Neural cell (in vitro differentiated cells): ENCODE data around the gene FZR1. TPM values are rescaled to one million over a fixed set of nuclear protein-coding genes. Genes with fewer than 3 reads are reported as not detected.

Source experiments
- H2AFZ ChIP-seq: fragments of 200-600, 300-800 bp; sonication (generic), shearing (Covaris generic); 2 replicates; pipeline ENCODE4 v1.6.0; 2014; ENCODE audit warnings: low read depth, mild to moderate bottlenecking, antibody characterized with exemption, low read length, moderate library complexity
- H3F3A ChIP-seq: fragments of 200-600 bp; shearing (Covaris generic); 2 replicates; pipeline ENCODE4 v1.6.1; 2016; ENCODE audit warnings: mild to moderate bottlenecking, moderate library complexity, mixed read lengths, antibody characterized with exemption, low read length; ENCODE audit not compliant: insufficient read depth, poor library complexity, severe bottlenecking
- H3K27ac ChIP-seq: fragments of 200-600, 300-800 bp; sonication (generic), shearing (Covaris generic); 2 replicates; pipeline ENCODE4 v1.5.1; 2014; ENCODE audit warnings: mild to moderate bottlenecking, low read length, moderate library complexity
- H3K27me3 ChIP-seq: fragments of 300-800, 200-600 bp; sonication (generic), shearing (Covaris generic); 2 replicates; pipeline ENCODE4 v1.6.0; 2014; ENCODE audit warnings: mild to moderate bottlenecking, low read depth, low read length, moderate library complexity; ENCODE audit not compliant: insufficient read depth
- H3K36me3 ChIP-seq: fragments of 300-800, 200-600 bp; sonication (generic), shearing (Covaris generic); 2 replicates; pipeline ENCODE4 v1.5.1; 2014; ENCODE audit warnings: mild to moderate bottlenecking, antibody characterized with exemption, low read length, moderate library complexity; ENCODE audit not compliant: insufficient read depth
- H3K4me2 ChIP-seq: fragments of 300-800, 200-600 bp; sonication (generic), shearing (Covaris generic); 2 replicates; pipeline ENCODE4 v1.6.0; 2014; ENCODE audit warnings: mild to moderate bottlenecking, low read length
- H3K4me3 ChIP-seq: fragments of 300-800, 200-600 bp; sonication (generic), shearing (Covaris generic); 2 replicates; pipeline ENCODE4 v1.5.1; 2014; ENCODE audit warnings: mild to moderate bottlenecking, low read length, moderate library complexity
- H3K79me2 ChIP-seq: fragments of 200-600 bp; shearing (Covaris generic); replicated peaks from 2 replicates; pipeline ENCODE4 v1.6.0; 2014; ENCODE audit warnings: mild to moderate bottlenecking, low read length, moderate library complexity; ENCODE audit not compliant: insufficient read depth
- H3K9ac ChIP-seq: fragments of 300-800, 200-600 bp; sonication (generic), shearing (Covaris generic); 2 replicates; pipeline ENCODE4 v1.6.1; 2016; ENCODE audit warnings: mild to moderate bottlenecking, low read length, mixed read lengths
- H3K9me2 ChIP-seq: fragments of 200-600 bp; shearing (Covaris generic); 2 replicates; pipeline ENCODE4 v1.6.1; 2016; ENCODE audit warnings: mild to moderate bottlenecking, low read length, mixed read lengths; ENCODE audit not compliant: insufficient read depth
- H3K9me3 ChIP-seq: fragments of 200-600, 300-800 bp; sonication (generic), shearing (Covaris generic); 2 replicates; pipeline ENCODE4 v1.6.1; 2016; ENCODE audit warnings: mild to moderate bottlenecking, mixed run types, low read length, moderate library complexity, mixed read lengths
- H4K20me1 ChIP-seq: fragments of 200-600 bp; shearing (Covaris generic); 2 replicates; pipeline ENCODE4 v1.6.1; 2016; ENCODE audit warnings: mild to moderate bottlenecking, mixed run types; ENCODE audit not compliant: insufficient read depth
- CTCF ChIP-seq: fragments of 450-650 bp; IDR thresholded peaks from 2 replicates; pipeline ENCODE4 v1.5.1; 2014; ENCODE audit warnings: antibody characterized with exemption, mild to moderate bottlenecking, moderate library complexity; ENCODE audit not compliant: poor library complexity, severe bottlenecking
- EP300 ChIP-seq: fragments of 450-650 bp; conservative IDR thresholded peaks from 2 replicates; pipeline ENCODE4 v1.6.1; 2014; ENCODE audit warnings: antibody characterized with exemption, mild to moderate bottlenecking, moderate library complexity; ENCODE audit not compliant: poor library complexity, severe bottlenecking
- EZH2 ChIP-seq: fragments of 200-600, 300-800 bp; shearing (Covaris generic), sonication (generic); IDR thresholded peaks from 2 replicates; pipeline ENCODE4 v1.6.1; 2014; ENCODE audit warnings: antibody characterized with exemption, low read length, borderline replicate concordance, mild to moderate bottlenecking; ENCODE audit not compliant: insufficient read depth, poor library complexity, severe bottlenecking
- MXI1 ChIP-seq: fragments of 450-650 bp; conservative IDR thresholded peaks from 2 replicates; pipeline ENCODE4 v1.6.1; 2014; ENCODE audit warnings: antibody characterized with exemption, mild to moderate bottlenecking; ENCODE audit not compliant: poor library complexity, severe bottlenecking
- POLR2AphosphoS5 ChIP-seq: IDR thresholded peaks from 2 replicates; pipeline ENCODE4 v1.6.1; 2012
- RAD21 ChIP-seq: fragments of 450-650 bp; conservative IDR thresholded peaks from 2 replicates; pipeline ENCODE4 v1.6.1; 2014; ENCODE audit warnings: antibody characterized with exemption, mild to moderate bottlenecking, moderate library complexity
- REST ChIP-seq: IDR thresholded peaks from 2 replicates; pipeline ENCODE4 v1.6.1; 2012; ENCODE audit warnings: borderline replicate concordance
- SMC3 ChIP-seq: fragments of 450-650 bp; conservative IDR thresholded peaks from 2 replicates; pipeline ENCODE4 v1.6.1; 2014; ENCODE audit warnings: antibody characterized with exemption, mild to moderate bottlenecking, moderate library complexity; ENCODE audit not compliant: poor library complexity
- TAF1 ChIP-seq: IDR thresholded peaks from 2 replicates; pipeline ENCODE4 v1.6.1; 2012; ENCODE audit warnings: low read depth
- polyA plus RNA-seq: library from polyadenylated mRNA; depleted of rRNA; stranded (reverse); fragments of >200 nt; gene quantifications from 2 replicates; pipeline ENCODE4 v1.2.3, GENCODE V29; 2014

Gene FZR1
- polyA plus RNA-seq, 1 donor from 2014 or later, result 55.7 TPM

GRCh38 chr19:3480383-3481091, 25.6 kb upstream of the FZR1 start, which contains the start of gene SMIM24:
TSS of gene SMIM24 (minus strand) at chr19:3480525. CDS start at chr19:3480463, 62 bp downstream.
- no peak for TF ChIP-seq SMC3
- TF ChIP-seq CTCF, result no peak
- H3K9me2 ChIP-seq, result no peaks in the 10 kb centered on the region
- no peak within 1 kb of the TSS for H3K27ac ChIP-seq
- H2AFZ ChIP-seq, result no peak within 1 kb of the TSS
- H3K4me2 ChIP-seq, result no peak within 1 kb of the TSS
- no peak within 1 kb of the TSS for H3K9ac ChIP-seq
- H3K4me3 ChIP-seq, result no peak within 1 kb of the TSS
- H3K36me3 ChIP-seq, result no peaks in the 10 kb centered on the region
- no peaks in the 10 kb centered on the region for H3K79me2 ChIP-seq
- no peaks in the 10 kb centered on the region for H3K9me3 ChIP-seq
- no peaks in the 10 kb centered on the region for H4K20me1 ChIP-seq
- H3F3A ChIP-seq, result no peaks in the 10 kb centered on the region
- H3K27me3 ChIP-seq, result peaks cover 7% of the 10 kb centered on the region

- Histone ChIP-seq H3K9me2 (no peaks in the 10 kb centered on the region), H3F3A (no peaks in the 10 kb centered on the region), H3K36me3 (no peaks in the 10 kb centered on the region), H3K27me3 (no peaks in the 10 kb centered on the region), H3K27ac (no peak overlapping the region), H2AFZ (no peak overlapping the region), H3K4me3 (no peak overlapping the region), H4K20me1 (no peaks in the 10 kb centered on the region), H3K9me3 (no peaks in the 10 kb centered on the region), H3K4me2 (no peak overlapping the region), H3K9ac (no peak overlapping the region), H3K79me2 (no peaks in the 10 kb centered on the region)
- TF ChIP-seq REST, result no peak
- no peak for TF ChIP-seq RAD21
- TF ChIP-seq MXI1, result no peak
- TF ChIP-seq CTCF, result no peak
- TF ChIP-seq POLR2AphosphoS5, result no peak
- no peak for TF ChIP-seq TAF1
- no peak for TF ChIP-seq EZH2
- TF ChIP-seq SMC3, result no peak
- no peak for TF ChIP-seq EP300
These were observed 24.6 kb upstream of the FZR1 start for GRCh38 chr19:3481241-3482090.
